ENCODE measurements around the gene RASAL2. TPM values are rescaled to one million over a fixed set of nuclear protein-coding genes. Genes with fewer than 3 reads are reported as not detected.
A peak's percentile ranks its signal among the peaks of the same experiment; 100 is the strongest.

Gene RASAL2
- total and polyA plus RNA-seq, 2 of the 13 experiments (the other 11 are each of a cell fraction or from before 2014, with no cell fraction given), result 5.4 to 5.9 TPM

DNA sequence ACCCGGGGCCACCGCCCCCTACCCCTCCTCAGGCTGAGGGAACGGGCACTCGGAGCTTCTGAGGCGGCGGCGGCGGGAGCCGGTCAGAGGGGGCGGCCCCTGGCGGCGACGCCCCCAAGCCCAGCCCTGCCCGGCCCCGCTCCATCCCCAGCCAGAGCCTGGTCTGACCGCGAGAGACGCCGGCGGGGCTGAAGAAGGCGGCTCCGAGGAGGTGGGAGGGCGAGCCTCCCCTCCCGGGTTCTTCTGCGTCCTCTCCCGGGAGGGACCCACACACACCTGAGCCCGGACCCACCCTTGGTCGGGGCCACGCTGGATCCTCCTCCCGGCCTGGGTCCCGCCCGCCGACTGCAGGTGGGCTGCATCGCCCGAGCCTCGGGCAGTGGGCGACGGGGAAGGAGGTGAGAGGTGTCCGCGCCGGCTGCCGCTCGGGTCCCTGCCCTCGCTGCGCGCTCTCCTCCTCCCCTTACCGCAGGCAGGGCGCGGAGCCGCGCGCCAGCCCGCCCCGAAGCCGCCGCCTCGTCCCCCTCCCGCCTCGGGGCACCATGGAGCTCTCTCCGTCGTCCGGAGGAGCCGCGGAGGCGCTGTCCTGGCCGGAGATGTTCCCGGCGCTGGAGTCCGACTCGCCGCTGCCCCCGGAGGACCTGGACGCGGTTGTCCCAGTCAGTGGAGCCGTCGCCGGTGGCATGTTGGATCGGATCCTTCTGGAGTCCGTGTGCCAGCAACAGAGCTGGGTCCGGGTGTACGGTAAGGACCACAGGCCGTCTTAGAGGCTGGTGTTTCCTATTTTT lies at the start of gene RASAL2 (continued):
- TF ChIP-seq HDAC6 (IDR thresholded peaks at IDR 0.05; ENCODE audit: low read depth, low read length), result no peak
- TF ChIP-seq, protein P1, sequence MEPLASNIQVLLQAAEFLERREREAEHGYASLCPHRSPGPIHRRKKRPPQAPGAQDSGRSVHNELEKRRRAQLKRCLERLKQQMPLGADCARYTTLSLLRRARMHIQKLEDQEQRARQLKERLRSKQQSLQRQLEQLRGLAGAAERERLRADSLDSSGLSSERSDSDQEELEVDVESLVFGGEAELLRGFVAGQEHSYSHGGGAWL (CRISPR knock-in tag; IDR thresholded peaks at IDR 0.05), result no peak
- TF ChIP-seq, protein P2, sequence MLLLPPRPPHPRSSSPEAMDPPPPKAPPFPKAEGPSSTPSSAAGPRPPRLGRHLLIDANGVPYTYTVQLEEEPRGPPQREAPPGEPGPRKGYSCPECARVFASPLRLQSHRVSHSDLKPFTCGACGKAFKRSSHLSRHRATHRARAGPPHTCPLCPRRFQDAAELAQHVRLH (CRISPR knock-in tag; IDR thresholded peaks at IDR 0.05; ENCODE audit: borderline replicate concordance, low read depth), result no peak
- no peak for TF ChIP-seq EP300 (IDR thresholded peaks at IDR 0.05; ENCODE audit: low read depth in 2 of 2, low read length in 2 of 2)
- TF ChIP-seq EP300 (CRISPR knock-in tag; IDR thresholded peaks at IDR 0.05; ENCODE audit: borderline replicate concordance), result no peak
- no peak for TF ChIP-seq ZNF850 (CRISPR knock-in tag; conservative IDR thresholded peaks at IDR 0.05)
- no peak for TF ChIP-seq SP140L (CRISPR knock-in tag; IDR thresholded peaks at IDR 0.05; ENCODE audit: borderline replicate concordance)
- no peak for TF ChIP-seq POLR2AphosphoS5 (IDR thresholded peaks at IDR 0.05; ENCODE audit: low read depth, low read length)
- no peak for TF ChIP-seq ZNF496 (CRISPR knock-in tag; IDR thresholded peaks at IDR 0.05; ENCODE audit: insufficient replicate concordance)
- no peak for TF ChIP-seq FLYWCH1 (CRISPR knock-in tag; IDR thresholded peaks at IDR 0.05)
- no peak for TF ChIP-seq HHEX (CRISPR knock-in tag; IDR thresholded peaks at IDR 0.05)
- TF ChIP-seq, protein P3, sequence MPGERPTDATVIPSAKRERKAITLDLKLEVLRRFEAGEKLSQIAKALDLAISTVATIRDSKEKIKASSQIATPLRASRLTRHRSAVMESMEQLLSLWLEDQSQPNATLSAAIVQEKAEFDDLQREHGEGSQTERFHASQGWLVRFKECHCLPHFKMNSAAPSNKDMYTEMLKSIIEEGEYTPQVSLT (CRISPR knock-in tag; IDR thresholded peaks at IDR 0.05; ENCODE audit: borderline replicate concordance, low read depth), result no peak
- TF ChIP-seq, protein P4, sequence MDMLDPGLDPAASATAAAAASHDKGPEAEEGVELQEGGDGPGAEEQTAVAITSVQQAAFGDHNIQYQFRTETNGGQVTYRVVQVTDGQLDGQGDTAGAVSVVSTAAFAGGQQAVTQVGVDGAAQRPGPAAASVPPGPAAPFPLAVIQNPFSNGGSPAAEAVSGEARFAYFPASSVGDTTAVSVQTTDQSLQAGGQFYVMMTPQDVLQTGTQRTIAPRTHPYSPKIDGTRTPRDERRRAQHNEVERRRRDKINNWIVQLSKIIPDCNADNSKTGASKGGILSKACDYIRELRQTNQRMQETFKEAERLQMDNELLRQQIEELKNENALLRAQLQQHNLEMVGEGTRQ (IDR thresholded peaks at IDR 0.05; ENCODE audit: low read depth, low read length), result no peak
- TF ChIP-seq, protein P4 (CRISPR knock-in tag; IDR thresholded peaks at IDR 0.05; ENCODE audit: borderline replicate concordance), result no peak
- no peak for TF ChIP-seq ZNF841 (CRISPR knock-in tag; IDR thresholded peaks at IDR 0.05; ENCODE audit: borderline replicate concordance)
- no peak for TF ChIP-seq ZKSCAN5 (CRISPR knock-in tag; IDR thresholded peaks at IDR 0.05)
- TF ChIP-seq GTF2F1 (IDR thresholded peaks at IDR 0.05; ENCODE audit: low read length), result no peak
- TF ChIP-seq SRSF9 (IDR thresholded peaks at IDR 0.05; ENCODE audit: borderline replicate concordance, insufficient read depth, low read depth, low read length, poor library complexity, severe bottlenecking), result no peak
- TF ChIP-seq ZNF260 (CRISPR knock-in tag; IDR thresholded peaks at IDR 0.05; ENCODE audit: borderline replicate concordance, low read depth), result no peak
- TF ChIP-seq, protein P5, sequence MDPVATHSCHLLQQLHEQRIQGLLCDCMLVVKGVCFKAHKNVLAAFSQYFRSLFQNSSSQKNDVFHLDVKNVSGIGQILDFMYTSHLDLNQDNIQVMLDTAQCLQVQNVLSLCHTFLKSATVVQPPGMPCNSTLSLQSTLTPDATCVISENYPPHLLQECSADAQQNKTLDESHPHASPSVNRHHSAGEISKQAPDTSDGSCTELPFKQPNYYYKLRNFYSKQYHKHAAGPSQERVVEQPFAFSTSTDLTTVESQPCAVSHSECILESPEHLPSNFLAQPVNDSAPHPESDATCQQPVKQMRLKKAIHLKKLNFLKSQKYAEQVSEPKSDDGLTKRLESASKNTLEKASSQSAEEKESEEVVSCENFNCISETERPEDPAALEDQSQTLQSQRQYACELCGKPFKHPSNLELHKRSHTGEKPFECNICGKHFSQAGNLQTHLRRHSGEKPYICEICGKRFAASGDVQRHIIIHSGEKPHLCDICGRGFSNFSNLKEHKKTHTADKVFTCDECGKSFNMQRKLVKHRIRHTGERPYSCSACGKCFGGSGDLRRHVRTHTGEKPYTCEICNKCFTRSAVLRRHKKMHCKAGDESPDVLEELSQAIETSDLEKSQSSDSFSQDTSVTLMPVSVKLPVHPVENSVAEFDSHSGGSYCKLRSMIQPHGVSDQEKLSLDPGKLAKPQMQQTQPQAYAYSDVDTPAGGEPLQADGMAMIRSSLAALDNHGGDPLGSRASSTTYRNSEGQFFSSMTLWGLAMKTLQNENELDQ (CRISPR knock-in tag; IDR thresholded peaks at IDR 0.05; ENCODE audit: borderline replicate concordance), result no peak
- TF ChIP-seq, protein P6, sequence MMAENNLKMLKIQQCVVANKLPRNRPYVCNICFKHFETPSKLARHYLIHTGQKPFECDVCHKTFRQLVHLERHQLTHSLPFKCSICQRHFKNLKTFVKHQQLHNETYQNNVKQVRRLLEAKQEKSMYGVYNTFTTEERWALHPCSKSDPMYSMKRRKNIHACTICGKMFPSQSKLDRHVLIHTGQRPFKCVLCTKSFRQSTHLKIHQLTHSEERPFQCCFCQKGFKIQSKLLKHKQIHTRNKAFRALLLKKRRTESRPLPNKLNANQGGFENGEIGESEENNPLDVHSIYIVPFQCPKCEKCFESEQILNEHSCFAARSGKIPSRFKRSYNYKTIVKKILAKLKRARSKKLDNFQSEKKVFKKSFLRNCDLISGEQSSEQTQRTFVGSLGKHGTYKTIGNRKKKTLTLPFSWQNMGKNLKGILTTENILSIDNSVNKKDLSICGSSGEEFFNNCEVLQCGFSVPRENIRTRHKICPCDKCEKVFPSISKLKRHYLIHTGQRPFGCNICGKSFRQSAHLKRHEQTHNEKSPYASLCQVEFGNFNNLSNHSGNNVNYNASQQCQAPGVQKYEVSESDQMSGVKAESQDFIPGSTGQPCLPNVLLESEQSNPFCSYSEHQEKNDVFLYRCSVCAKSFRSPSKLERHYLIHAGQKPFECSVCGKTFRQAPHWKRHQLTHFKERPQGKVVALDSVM (CRISPR knock-in tag; IDR thresholded peaks at IDR 0.05), result peak; percentile 39
- TF ChIP-seq ZNF816 (CRISPR knock-in tag; IDR thresholded peaks at IDR 0.05; ENCODE audit: borderline replicate concordance), result no peak

All from HepG2 (cell line).